IPS DF 4.7 (cell line): ENCODE measurements around the gene ABT1.
"Not testable (repeated sequence)": the region's sequence is repeated elsewhere in the genome, so short reads cannot be mapped to it uniquely, and the experiment has no call there.

ENCODE experiments used
- DNase-seq: peaks from one replicate; pipeline ENCODE4 v3.0.0-alpha.2; 2013; ENCODE audit warnings: low spot score; ENCODE audit errors: extremely low read depth

ABT1 gene

DNA sequence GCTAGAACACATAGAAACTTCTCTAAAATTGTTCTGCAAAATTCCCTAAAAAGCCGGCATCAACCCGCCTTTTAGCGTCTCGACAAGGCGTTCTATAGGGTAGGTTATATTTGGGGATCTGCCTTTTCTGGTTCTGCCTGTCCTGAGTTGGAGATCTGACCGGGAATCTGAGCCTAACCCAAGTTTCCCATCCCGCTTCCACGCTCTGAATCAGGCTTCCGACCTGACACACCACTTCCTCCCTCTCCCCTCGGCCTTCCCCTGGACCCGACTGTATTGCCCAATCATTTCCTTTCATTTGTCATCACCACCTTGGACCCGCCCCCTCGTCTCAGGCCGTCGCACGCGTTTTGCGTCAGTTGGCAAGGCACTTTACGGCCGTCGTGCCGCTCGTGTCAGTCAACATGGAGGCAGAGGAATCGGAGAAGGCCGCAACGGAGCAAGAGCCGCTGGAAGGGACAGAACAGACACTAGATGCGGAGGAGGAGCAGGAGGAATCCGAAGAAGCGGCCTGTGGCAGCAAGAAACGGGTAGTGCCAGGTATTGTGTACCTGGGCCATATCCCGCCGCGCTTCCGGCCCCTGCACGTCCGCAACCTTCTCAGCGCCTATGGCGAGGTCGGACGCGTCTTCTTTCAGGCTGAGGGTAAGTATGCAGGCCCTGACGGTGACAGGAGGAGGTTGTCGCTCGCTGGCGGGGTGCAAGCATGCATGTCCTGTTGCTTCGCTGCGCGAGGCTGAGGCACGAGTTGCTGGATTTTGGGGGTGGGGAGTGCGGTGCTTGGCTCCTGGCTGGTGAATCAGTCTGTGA, at the start of gene ABT1:
Gene ABT1, plus strand, starts transcription at position 375 of the 810 bp plus-strand sequence. Its CDS starts 30 bp downstream, at position 405.
- peak; percentile 90 for DNase-seq

DNA sequence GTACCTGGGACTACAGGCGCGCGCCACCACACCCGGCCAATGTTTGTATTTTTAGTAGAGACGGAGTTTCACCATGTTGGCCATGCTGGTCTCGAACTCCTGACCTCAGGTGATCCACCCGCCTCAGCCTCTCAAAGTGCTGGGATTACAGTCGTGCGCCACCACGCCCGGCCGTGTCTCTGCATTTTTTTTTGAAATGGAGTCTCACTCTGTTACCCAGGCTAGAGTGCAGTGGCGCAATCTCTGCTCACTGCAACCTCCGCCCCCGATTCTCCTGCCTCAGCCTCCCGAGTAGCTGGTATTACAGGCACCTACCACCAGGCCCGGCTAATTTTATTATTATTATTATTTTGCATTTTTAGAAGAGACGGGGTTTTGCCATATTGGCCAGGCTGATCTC, 49.4 kb upstream of the ABT1 start:
- not testable (repeated sequence) for DNase-seq

DNA sequence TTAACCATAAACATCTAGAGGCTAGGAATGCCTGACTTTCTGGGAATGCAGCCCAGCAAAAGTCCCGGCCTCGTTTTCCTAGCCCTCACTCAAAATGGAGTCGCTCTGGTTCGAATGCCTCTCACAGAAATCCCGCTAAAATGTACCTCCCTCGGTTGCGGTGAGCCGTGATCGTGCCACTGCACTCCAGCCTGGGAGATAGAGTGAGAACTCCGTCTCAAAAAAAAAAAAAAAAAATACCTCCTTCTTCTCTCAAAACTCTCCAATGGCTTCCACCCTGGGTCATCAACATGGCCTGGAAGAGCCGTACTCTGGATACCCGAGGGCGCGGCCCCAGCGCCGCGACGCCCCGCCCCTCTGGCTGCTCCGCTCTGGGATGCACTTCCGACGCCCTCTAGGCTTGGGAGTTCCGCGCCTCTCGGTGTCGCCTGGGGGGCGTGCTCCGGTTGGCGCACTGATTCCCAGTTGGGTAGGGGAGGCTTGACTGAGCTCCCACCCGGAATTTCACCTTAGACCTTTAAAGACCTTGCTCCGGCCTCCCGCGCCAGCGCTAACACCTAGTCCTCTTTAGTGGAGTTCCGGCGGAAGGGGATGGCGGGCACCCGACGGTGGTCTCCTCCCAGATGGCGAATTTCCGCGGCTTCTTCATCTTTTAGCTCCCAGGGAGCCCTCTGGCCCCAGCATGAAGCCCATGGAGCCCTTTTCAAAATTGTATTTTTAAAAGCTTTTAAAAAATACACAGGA, 46.3 kb upstream of the ABT1 start:
- no peak for DNase-seq

DNA sequence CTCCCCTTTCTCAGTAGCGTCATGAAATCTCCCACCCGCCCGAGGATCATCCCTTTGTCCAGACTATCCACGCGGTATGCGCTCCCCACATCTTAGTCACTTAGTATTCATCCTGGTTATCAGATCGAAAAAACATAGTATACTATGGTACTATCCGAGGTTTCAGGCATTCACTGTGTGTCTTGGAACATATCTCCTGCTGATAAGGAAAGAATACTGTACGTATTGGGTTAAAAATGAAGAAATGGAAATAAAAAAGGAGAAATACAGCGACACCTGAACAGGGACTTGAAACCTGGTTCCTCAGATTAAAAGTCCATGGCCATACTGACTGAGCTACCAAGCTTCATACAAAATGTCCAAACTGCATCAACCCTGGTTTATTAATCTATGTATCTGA, 44.5 kb upstream of the ABT1 start:
- no peak for DNase-seq

DNA sequence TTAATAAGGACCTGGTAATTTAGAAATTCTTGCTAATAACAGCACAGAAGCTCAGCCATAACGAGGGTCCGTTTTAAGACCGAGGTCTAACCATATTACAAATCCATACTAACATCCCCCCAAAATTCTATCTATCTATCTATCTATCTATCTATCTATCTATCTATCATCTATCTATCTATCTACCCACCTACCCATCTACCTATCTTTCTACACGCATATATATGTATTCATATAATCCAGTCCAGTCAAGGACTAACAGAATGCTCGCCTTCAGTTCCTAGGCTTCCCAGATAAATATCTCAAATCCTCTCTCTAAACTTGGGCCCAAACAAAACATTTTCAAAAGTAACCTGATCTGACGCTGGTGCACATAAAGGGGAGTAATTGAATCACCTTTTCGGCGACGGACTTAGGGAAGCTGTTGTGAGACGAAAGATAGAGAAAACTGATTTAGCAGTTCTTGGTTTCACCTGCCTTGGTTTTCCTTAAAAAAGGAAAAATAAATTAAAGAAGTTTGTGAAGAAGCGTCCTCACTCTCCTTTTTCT, 44.0 kb upstream of the ABT1 start:
- DNase-seq, result no peak

DNA sequence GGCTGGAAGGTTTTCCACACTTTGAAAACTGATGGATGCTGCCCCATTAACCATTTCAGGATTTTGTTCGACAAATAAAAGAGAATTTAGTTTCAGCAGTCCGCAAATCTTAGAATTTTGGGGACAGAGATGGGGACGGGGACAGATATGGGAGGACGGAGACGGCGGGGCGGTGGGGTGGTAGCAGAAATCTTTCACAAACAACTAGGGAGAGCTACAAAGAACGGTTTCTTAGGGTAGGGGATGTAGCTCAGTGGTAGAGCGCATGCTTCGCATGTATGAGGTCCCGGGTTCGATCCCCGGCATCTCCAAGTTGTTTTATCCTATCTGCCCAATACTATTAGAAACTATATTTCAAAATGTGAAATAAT, 43.5 kb upstream of the ABT1 start:
- DNase-seq, result no peak

DNA sequence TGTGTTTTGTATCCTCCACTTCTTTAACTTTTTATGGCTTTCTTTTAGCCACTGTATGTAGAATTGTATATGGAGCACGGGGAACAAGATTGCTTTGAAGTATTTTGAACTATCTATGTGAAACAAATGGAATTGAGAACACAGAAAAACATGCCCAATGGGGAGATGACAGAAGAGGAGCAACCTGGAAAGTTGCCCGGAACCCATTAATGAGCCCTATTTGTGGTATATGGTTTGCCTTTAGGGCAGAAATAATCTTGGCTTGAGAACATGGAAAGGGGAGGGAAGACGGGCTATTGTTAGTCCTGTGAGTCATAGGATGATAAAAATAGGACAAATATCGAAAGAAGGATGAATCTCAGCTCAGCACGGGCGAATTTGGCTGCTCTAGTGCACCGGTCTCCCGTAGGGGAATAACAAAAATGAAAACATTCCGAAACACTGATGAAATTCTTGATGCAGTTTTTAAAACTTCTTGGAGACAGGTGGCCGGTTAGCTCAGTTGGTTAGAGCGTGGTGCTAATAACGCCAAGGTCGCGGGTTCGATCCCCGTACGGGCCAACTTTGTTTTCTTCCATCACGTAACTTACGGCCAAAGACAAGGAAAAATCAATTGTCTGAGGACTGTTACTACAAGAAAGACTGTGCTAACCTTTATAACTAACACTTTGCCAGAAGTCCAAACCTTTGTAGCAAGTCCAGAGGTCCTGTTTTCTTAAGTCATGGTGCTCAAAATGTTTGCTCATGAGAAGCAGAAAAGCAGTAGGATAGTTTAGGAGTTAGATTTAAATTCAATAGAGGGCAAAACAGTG, 42.9 kb upstream of the ABT1 start:
- DNase-seq, result no peak

DNA sequence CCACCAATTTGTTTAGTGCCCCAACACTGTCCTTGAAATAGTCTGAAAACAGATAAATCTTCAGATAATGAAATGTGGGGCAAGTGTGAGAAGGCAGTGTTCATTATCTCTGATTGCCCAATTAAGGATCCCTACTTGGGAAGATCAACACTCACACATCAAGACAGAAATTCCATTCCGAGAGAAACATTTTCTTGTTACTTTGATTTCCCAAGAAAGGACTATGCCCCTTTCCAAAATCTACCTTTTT, 42.4 kb upstream of the ABT1 start:
- DNase-seq, result no peak

DNA sequence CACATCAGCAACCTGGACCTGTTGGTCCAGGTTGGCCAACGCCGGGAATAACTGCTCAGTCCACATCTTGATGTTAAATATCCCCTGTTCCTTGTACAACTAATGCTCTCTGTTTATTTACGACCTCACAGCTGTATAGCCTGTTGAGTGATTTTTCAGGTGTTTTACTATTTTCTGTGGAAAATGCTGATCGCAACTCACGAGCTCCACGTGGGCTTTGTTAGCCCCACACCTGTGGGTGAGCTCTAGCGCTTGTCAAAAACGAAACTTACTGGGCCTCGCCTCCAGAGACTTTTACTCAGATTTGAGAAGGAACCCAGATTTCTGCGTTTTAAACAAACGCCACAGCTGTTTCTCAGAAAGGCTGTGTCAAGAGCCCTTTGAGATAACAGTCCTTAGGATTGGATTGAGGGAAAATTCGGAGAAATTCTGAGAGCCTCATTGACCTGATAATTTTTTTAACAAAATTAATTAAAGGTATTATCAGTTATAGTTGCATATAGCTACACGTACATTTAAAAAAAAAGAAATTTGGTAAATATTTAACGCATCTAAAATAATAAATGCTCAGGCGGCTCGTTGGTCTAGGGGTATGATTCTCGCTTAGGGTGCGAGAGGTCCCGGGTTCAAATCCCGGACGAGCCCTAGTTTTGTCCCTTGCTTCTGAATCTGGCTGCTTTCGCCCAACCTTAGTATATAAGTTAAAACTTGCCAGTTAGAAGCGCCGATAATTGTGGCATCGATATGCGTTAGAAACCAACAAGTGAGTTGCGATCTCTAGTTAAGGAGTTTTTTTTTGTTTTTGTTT, 41.9 kb upstream of the ABT1 start:
- no peak for DNase-seq

DNA sequence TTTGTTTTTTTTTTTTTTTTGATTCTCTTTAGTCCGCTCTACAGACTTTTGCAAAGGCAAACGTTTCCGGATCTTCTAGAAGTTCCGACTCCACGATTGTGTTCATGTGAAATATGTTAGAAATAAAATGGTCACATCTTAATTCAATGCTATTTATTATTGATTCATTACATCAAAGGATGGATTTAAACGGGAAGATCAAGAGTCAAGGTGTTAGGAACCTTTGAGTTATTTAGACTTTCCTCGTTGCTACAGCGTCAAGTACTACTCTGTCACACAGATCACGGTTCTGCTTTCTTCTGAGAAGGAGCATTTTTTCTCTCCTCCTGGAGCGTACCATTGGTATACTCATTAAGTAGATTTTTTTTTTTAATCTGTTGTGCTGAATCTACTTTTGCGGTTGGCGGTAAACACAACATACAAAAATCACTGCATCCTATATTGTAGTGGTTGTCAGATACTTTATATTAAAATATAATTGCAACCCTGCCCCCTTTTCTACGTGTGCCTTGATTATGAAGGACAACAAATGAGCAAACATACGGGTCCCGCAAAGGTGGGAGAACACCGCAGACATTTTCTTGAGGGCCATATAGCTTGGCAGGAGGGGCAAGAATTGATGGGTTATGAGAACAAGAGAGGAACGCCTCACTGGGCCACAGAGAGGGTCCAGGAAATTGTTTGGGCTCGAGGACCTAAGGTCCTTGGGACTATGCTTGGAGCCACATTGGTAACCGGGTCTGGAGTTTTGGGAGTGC, 41.1 kb upstream of the ABT1 start:
- no peak for DNase-seq

DNA sequence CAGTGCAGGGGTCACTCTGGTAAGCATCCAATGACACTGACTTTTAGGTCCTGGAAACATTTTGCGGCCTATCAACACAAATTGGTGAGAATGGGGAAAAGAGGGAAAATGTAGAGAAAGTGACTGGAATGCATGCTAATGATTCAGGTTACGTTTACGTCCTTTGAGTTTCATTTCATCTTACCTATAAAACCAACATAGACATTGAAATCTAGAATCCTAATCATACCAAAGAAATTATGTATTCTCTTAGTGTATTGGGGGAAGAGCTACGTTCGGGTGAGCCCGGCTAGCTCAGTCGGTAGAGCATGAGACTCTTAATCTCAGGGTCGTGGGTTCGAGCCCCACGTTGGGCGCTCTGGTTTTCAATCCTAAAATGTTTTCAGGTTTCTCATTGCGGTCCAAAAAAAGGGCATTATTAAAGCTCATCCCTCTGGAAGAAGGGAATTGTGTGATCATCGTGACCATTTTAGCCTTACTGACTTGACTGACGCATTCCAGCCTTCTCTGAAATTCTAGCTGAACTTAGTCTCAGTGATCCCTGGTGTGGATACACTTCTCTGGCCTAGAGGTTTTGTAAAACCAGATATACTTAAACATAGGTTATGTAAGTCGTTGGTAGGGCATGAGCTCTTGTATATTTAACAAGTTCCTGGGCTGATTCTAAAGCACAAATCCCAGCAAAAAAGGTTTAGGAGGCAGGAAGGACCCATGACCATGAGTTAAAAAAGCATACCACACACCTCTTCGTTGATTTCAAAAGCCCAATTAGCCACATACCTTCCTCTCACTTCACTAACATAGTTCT, 40.3 kb upstream of the ABT1 start:
- no peak for DNase-seq

DNA sequence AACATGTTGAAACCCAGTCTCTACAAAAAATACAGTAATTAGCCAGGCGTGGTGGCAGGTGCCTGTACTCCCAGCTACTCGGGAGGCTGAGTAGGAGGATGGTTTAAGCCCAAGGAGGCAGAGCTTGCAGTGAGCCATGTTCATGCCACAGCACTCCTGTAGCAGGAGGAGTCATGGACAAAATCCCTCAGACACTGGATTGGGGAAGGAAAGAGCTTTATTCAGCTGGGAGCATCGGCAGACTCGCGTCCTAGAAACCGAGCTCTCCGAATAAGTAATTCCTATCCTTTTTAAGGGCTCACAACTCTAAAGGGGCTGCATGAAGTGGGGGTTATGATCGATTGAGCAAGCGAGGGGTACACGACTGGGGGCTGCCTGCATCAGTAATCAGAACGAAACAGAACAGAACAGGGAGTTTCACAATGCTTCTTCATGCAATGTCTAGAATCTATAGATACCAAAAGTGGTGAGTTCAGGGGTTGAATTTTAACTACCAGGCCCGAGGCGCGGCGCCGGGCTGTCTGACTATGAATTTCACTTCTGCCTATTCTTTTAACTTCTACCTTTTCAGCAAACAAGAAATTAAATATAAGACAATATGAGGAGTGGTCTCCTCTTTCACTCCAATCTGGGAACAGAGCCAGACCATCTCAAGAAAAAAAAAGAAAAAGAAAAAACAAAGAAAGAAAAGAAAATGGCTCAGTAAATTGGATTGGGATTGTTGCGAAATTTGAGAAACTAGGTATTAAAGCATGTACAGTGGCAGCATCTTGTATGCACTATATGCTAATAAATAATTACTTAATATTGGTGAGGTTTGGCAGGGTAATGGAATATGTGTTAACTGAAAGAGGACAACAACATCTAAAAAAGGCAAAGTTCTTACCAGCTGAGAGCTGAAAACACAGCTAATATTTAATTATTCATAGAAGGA, 35.0 kb upstream of the ABT1 start:
- no peak for DNase-seq

DNA sequence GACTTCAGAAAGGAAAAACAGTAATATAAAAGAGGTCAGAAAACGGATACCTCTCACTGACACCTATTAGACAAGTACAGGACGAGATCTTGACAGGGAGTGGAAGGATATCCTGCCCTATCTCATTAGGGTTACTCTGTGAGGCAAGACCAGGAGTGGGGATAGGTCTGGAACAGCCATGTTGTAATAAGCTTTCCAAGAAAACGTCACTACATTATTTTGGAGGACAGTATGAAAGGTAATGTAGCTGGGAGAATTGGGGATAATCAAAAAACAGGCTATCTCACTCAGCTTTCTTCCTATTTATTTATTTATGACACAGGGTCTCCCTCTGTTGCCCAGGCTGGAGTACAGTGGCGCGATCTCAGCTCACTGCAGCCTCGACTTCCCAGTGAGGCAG, 33.3 kb upstream of the ABT1 start:
- no peak for DNase-seq

DNA sequence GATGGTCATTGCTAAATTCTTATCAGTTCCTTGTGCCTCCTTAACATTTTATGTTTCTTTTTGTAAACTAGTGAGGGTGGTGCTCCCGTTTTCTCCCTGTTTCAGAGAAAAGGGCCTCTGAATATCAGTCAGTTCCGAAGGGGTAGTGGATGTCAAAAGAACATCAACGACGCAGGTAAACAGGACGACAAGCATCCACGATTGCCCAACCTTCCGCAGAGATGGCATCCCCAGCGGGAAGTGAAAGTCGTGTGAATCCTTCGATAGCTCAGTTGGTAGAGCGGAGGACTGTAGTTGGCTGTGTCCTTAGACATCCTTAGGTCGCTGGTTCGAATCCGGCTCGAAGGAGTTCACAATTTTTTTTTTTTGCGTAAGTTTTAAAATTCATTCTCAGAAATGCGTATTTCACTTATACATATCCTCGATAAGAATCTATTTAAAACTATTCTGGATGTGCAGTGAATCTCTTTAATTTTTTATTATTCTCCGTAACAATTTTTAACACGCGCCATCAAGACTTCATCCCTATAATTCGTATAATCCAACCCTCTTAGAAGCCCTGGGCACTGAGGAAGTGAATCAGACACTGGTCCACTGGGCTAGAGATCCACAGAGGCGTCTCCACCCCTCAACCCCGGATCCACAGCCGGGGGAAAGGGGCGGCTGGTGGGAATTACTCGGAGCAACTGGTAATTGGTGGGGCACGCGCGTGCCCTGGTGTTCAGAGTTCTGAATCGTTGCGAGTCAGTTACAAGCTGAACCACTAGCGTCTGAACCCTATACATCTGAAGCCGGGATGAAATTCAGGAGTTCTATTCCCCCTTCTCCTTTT, 27.9 kb upstream of the ABT1 start:
- DNase-seq, result no peak

DNA sequence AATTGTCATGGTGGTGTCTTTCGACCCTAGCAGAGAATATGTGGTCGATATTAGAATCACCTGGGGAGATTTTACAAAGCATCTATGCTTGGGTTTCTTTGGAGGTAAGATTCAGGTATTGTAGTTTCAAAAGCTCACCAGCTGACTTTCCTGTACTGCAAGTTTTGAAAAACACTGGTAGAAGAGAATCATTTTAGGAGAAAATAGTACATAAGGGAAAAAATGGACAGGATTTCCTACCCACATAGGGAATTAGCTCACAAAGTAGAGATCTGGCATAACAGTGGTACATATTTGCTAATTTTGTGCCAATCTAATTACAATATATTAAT, 27.4 kb upstream of the ABT1 start:
- no peak for DNase-seq

DNA sequence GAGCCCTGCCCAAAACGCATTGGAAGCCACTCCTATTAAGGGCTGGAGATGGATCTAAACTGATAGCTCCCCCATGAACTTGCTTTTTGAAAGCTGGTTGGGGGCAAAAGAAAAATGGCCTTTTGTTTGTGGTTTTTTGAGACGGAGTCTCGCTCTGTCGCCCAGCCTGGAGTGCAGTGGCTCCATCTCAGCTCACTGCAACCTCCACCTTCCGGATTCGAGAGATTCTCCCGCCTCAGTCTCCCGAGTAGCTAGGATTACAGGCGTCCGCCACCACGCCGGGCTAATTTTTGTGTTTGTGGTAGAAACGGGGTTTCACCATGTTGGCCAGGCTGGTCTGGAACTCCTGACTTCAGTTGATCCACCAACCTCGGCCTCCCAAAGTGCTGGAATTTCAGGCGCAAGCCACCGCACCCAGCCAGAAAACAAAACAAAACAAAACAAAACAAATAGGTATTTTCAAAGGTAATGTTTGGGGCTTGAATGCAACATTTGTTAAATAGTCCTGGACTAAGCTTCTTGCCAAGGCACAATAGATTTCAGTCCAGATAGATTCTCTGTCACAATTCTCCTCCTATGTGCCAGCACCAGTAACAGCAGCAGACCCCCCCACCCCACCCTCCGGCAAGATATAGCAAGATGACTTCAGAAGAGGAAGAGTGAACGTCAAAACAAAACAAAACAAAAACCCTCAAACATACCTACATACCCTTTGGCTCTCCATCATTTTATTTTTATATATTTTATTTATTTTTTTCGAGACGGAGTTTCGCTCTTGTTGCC, 26.5 kb upstream of the ABT1 start:
- no peak for DNase-seq
